ENCODE measurements around the gene SDS. TPM values are rescaled to one million over a fixed set of nuclear protein-coding genes. Genes with fewer than 3 reads are reported as not detected.

Gene SDS, protein sequence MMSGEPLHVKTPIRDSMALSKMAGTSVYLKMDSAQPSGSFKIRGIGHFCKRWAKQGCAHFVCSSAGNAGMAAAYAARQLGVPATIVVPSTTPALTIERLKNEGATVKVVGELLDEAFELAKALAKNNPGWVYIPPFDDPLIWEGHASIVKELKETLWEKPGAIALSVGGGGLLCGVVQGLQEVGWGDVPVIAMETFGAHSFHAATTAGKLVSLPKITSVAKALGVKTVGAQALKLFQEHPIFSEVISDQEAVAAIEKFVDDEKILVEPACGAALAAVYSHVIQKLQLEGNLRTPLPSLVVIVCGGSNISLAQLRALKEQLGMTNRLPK
- total RNA-seq, result 1.0 TPM
- polyA plus RNA-seq (ENCODE audit: insufficient read depth, low read depth, low replicate concordance), result not detected
- long read RNA-seq, donor 1, result 0 reads
- long read RNA-seq, donor 2, result 0 reads
- long read RNA-seq, donor 3, result 0 reads
- long read RNA-seq, donor 4, result 0 reads
- long read RNA-seq, donor 5, result 0 reads
- long read RNA-seq, donor 6, result 0 reads
- long read RNA-seq, donor 7, partial matches to known transcripts, result 0 of 1 reads
- long read RNA-seq, donor 7, other reads (novel, unspliced or antisense), result 0 of 1 reads
- long read RNA-seq, donor 8, partial matches to known transcripts, result 22 of 32 reads
- long read RNA-seq, donor 8, other reads (novel, unspliced or antisense), result 10 of 32 reads
- long read RNA-seq, donor 9, result 0 reads
- long read RNA-seq, donor 10, partial matches to known transcripts, result 19 of 28 reads
- long read RNA-seq, donor 10, other reads (novel, unspliced or antisense), result 9 of 28 reads

DNA sequence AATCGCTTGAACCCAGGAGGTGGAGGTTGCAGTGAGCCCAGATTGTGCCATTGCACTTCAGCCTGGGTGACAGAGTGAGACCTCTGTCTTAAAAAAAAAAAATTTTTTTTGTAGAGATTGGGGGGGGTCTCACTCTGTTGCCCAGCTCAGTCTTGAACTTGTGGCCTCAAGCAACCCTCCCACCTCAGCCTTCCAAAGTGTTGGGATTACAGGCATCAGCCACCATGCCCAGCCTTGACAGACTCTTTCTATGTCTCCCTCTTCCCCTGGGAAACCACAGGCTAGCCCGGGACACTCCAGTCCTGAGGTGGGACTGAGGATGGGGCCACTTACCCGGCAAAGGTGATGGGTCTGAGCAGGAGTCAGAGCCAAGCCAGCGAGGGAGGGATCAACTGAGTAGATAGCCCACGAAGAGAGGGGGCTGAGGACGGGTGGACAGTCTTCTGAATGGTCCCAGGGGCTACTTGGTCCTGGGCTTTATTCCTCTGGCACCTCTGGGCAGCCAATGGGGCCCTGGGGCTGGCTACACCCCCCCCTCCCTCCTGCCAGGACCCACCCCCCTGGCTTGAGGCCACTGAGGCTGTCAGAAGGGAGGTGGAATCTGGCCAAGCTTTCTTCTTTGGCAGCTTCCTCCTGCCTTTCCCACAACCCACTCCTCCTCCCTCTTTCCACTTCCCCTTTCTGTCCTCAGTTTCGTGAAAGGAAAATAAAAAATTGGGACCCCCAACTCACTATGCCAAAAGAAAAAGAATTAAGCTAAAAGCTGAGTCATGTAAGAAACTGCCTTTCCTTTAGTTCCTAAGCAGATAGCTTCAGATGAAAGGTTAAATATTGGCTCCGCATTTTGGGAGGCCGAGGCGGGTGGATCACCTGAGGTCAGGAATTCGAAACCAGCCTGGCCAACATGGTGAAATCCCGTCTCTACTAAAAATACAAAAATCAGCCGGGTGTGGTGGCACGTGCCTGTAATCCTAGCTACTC is at the start of gene SDS:
Gene SDS, minus strand, starts transcription at position 453 of the 981 bp plus-strand sequence. CDS start 4,179 bp downstream, outside the sequence.
- FAIRE-seq, result no peak
- H3K4me3 ChIP-seq (ENCODE audit: low read length in 3 of 3), result peak within 1 kb of the TSS in 2 of 3 donors; percentile 29 to 37
- TF ChIP-seq, protein P1, sequence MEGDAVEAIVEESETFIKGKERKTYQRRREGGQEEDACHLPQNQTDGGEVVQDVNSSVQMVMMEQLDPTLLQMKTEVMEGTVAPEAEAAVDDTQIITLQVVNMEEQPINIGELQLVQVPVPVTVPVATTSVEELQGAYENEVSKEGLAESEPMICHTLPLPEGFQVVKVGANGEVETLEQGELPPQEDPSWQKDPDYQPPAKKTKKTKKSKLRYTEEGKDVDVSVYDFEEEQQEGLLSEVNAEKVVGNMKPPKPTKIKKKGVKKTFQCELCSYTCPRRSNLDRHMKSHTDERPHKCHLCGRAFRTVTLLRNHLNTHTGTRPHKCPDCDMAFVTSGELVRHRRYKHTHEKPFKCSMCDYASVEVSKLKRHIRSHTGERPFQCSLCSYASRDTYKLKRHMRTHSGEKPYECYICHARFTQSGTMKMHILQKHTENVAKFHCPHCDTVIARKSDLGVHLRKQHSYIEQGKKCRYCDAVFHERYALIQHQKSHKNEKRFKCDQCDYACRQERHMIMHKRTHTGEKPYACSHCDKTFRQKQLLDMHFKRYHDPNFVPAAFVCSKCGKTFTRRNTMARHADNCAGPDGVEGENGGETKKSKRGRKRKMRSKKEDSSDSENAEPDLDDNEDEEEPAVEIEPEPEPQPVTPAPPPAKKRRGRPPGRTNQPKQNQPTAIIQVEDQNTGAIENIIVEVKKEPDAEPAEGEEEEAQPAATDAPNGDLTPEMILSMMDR (IDR thresholded peaks at IDR 0.05; ENCODE audit: borderline replicate concordance, extremely low read depth, insufficient read depth), result no peak

DNA sequence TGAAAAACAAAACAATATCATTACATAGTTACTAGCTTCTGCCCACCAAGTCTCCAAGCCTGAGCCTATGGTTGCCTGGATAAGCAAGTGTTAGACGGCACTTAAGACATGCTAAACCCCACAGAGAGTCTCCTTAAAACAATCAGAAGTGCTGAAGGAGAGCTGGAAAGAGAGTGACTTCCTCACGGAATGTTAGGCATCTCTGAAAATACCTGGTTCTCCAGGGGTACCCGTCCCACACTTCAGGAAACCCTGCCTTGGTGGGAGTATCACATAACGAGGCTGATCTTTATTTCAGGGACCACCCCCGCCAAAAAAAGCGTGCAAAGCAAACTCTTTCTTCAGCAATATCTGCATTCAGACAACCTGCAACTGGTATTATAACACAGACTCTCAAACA is 49.6 kb upstream of the SDS start:
- H3K9ac ChIP-seq (ENCODE audit: low read length in 3 of 3), result no peak overlapping the region

More for the DNA sequence above, at the start of gene SDS:
- H3K4me1 ChIP-seq (ENCODE audit: control insufficient read depth in 2 of 3, insufficient read depth in 2 of 3, low read depth in 1 of 3, low read length in 3 of 3), result peaks cover 0 to 3% (median 0%) of the 10 kb centered on the region in 3 donors
- no peaks in the 10 kb centered on the region for H3K36me3 ChIP-seq (ENCODE audit: control insufficient read depth in 2 of 3, insufficient read depth in 3 of 3, low read length in 3 of 3)
- intact Hi-C loops (cut with DNase I), result no loop called here
- H3K27me3 ChIP-seq (ENCODE audit: control insufficient read depth, insufficient read depth, low read length), result no peaks in the 10 kb centered on the region
- peak in 2 of 5 donors; percentile 22 to 61 for DNase-seq
- H3K9me3 ChIP-seq (ENCODE audit: control insufficient read depth in 2 of 3, insufficient read depth in 1 of 3, low read length in 3 of 3), result no peaks in the 10 kb centered on the region
- no peak within 1 kb of the TSS for H3K27ac ChIP-seq (ENCODE audit: low read depth in 2 of 2, low read length in 2 of 2)
- H3K9ac ChIP-seq (ENCODE audit: low read length in 3 of 3), result no peak within 1 kb of the TSS

DNA sequence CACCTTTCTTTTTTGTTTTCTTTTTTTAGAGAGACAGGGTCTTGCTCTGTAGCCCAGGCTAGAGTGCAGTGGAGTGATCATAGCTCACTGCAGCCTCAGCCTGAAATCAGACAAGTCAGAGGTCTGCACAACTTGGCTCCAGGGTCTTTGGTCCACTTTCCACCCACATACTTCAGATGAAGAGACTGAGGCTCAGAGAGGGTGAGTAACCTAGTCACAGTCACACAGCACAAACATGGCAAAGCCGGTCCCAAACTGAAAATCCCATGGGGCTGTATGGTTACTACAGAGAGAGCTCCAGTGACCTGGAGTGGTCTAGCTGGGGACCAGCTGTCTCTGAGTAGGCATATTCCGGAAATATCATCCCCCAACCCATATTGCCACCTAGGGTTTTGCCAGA is 48.8 kb upstream of the SDS start:
- intact Hi-C loops (cut with DNase I), result no loop called here
- Histone ChIP-seq H3K4me3 (ENCODE audit: low read length in 3 of 3) (no peak overlapping the region), H3K27ac (ENCODE audit: low read depth in 2 of 2, low read length in 2 of 2) (no peak overlapping the region), H3K27me3 (ENCODE audit: control insufficient read depth, insufficient read depth, low read length) (no peaks in the 10 kb centered on the region), H3K4me1 (ENCODE audit: control insufficient read depth in 2 of 3, insufficient read depth in 2 of 3, low read depth in 1 of 3, low read length in 3 of 3) (no peaks in the 10 kb centered on the region), H3K9me3 (ENCODE audit: control insufficient read depth in 2 of 3, insufficient read depth in 1 of 3, low read length in 3 of 3) (no peaks in the 10 kb centered on the region), H3K9ac (ENCODE audit: low read length in 3 of 3) (no peak overlapping the region), H3K36me3 (ENCODE audit: control insufficient read depth in 2 of 3, insufficient read depth in 3 of 3, low read length in 3 of 3) (no peaks in the 10 kb centered on the region)
- FAIRE-seq (no peak), DNase-seq (no peak)
- TF ChIP-seq, protein P1 (IDR thresholded peaks at IDR 0.05; ENCODE audit: borderline replicate concordance, extremely low read depth, insufficient read depth), result no peak

More for the DNA sequence above, 49.6 kb upstream of the SDS start:
- TF ChIP-seq, protein P1 (IDR thresholded peaks at IDR 0.05; ENCODE audit: borderline replicate concordance, extremely low read depth, insufficient read depth), result no peak
- no peak overlapping the region for H3K4me3 ChIP-seq (ENCODE audit: low read length in 3 of 3)
- H3K27ac ChIP-seq (ENCODE audit: low read depth in 2 of 2, low read length in 2 of 2), result no peak overlapping the region
- no peaks in the 10 kb centered on the region for H3K9me3 ChIP-seq (ENCODE audit: control insufficient read depth in 2 of 3, insufficient read depth in 1 of 3, low read length in 3 of 3)
- no peaks in the 10 kb centered on the region for H3K4me1 ChIP-seq (ENCODE audit: control insufficient read depth in 2 of 3, insufficient read depth in 2 of 3, low read depth in 1 of 3, low read length in 3 of 3)
- no peak for DNase-seq
- no peaks in the 10 kb centered on the region for H3K27me3 ChIP-seq (ENCODE audit: control insufficient read depth, insufficient read depth, low read length)
- no peaks in the 10 kb centered on the region for H3K36me3 ChIP-seq (ENCODE audit: control insufficient read depth in 2 of 3, insufficient read depth in 3 of 3, low read length in 3 of 3)
- no peak for FAIRE-seq
- intact Hi-C loops (cut with DNase I), result no loop called here

Measured in kidney (tissue), 22 donors.